Endothelial cell of umbilical vein (primary cell): ENCODE data around the gene ARHGAP22. TPM values are rescaled to one million over a fixed set of nuclear protein-coding genes. Genes with fewer than 3 reads are reported as not detected.

Experiments used
- BruUV-seq: library from RNA; stranded (reverse); fragments of 400-500 nt; replicated peaks from 2 replicates; lab custom pipeline; 2021; lab: Mats Ljungman, UMichigan
- CTCF ChIA-PET: fragments of 300-600, 350-600 bp; sonication (Branson Sonifier 250); formaldehyde crosslinking; loops from one replicate; lab custom pipeline; 2021; ENCODE audit warnings: antibody characterized with exemption, inconsistent platforms; lab: Charles Lee
- POLR2A ChIA-PET: fragments of 300-600, 350-600 bp; sonication (Branson Sonifier 250); formaldehyde crosslinking; loops from one replicate; lab custom pipeline; 2021; ENCODE audit warnings: antibody characterized with exemption, inconsistent platforms; lab: Charles Lee
- DNase-seq: peaks from one replicate; pipeline ENCODE4 v3.0.0-alpha.2; 2011; ENCODE audit warnings: low read depth, low spot score
- FAIRE-seq: peaks from 2 replicates; lab custom pipeline; 2011; peaks lifted over from hg19 to GRCh38; lab: Jason Lieb, UNC
- H2AFZ ChIP-seq: 2 replicates; pipeline ENCODE4 v1.6.0; 2012; ENCODE audit warnings: low read depth, low read length, control low read depth, inconsistent platforms
- H3K27ac ChIP-seq: 2 replicates; pipeline ENCODE4 v1.5.1; 2011; ENCODE audit warnings: low read depth, mild to moderate bottlenecking, control low read depth, low read length, moderate library complexity; ENCODE audit not compliant: insufficient read depth
- H3K27me3 ChIP-seq, 2 experiments: 2 replicates each; pipeline versions ENCODE4 v1.6.0 to v1.6.1; 2011; ENCODE audit warnings: low read length in 2 of 2, mixed read lengths in 1 of 2; ENCODE audit not compliant: control insufficient read depth in 2 of 2, insufficient read depth in 2 of 2
- H3K36me3 ChIP-seq, 2 experiments: 2 replicates in 1 of 2; 3 replicates in 1 of 2; pipeline ENCODE4 v1.5.1; 2011; ENCODE audit warnings: low read length in 2 of 2, mild to moderate bottlenecking in 1 of 2, moderate library complexity in 1 of 2; ENCODE audit not compliant: control insufficient read depth in 2 of 2, insufficient read depth in 2 of 2; ENCODE audit errors: extremely low read depth in 1 of 2
- H3K4me1 ChIP-seq: 3 replicates; pipeline ENCODE4 v1.5.1; 2011; ENCODE audit warnings: mild to moderate bottlenecking, low read length; ENCODE audit not compliant: control insufficient read depth, insufficient read depth; ENCODE audit errors: extremely low read depth
- H3K4me2 ChIP-seq: 2 replicates; pipeline ENCODE4 v1.6.1; 2011; ENCODE audit warnings: low read length, control low read depth, mixed read lengths; ENCODE audit not compliant: insufficient read depth
- H3K4me3 ChIP-seq, 3 experiments: fragments of 200-600 bp in 1 of 3; sonication (generic), shearing (Covaris generic) in 1 of 3; replicated peaks in 1 of 3; 2 replicates each; pipeline ENCODE4 v1.5.1; 2011 to 2016; ENCODE audit warnings: control low read depth in 3 of 3, low read length in 3 of 3, mild to moderate bottlenecking in 2 of 3, inconsistent platforms in 1 of 3, low read depth in 1 of 3, moderate library complexity in 1 of 3; ENCODE audit not compliant: insufficient read depth in 1 of 3
- H3K79me2 ChIP-seq: 2 replicates; pipeline ENCODE4 v1.6.0; 2012; ENCODE audit warnings: low read length, inconsistent platforms; ENCODE audit not compliant: control insufficient read depth, insufficient read depth
- H3K9ac ChIP-seq: replicated peaks from 2 replicates; pipeline ENCODE3; 2011; ENCODE audit warnings: low read length, control low read depth; ENCODE audit not compliant: insufficient read depth; ENCODE audit errors: extremely low read depth
- H3K9me1 ChIP-seq: replicated peaks from 3 replicates; pipeline ENCODE4 v1.6.0; 2011; ENCODE audit warnings: mild to moderate bottlenecking, low read length; ENCODE audit not compliant: control insufficient read depth, insufficient read depth; ENCODE audit errors: extremely low read depth
- H3K9me3 ChIP-seq: replicated peaks from 2 replicates; pipeline ENCODE4 v1.5.1; 2012; ENCODE audit warnings: low read length, inconsistent platforms; ENCODE audit not compliant: control insufficient read depth, insufficient read depth
- H4K20me1 ChIP-seq: replicated peaks from 2 replicates; pipeline ENCODE3; 2011; ENCODE audit warnings: mild to moderate bottlenecking, low read length; ENCODE audit not compliant: control insufficient read depth, insufficient read depth; ENCODE audit errors: extremely low read depth
- EZH2 ChIP-seq: IDR thresholded peaks from 2 replicates; pipeline ENCODE4 v1.6.1; 2012; ENCODE audit warnings: borderline replicate concordance, low read depth, mild to moderate bottlenecking, moderate library complexity, low read length, inconsistent platforms; ENCODE audit not compliant: severe bottlenecking
- FOS ChIP-seq: IDR thresholded peaks from 2 replicates; pipeline ENCODE4 v1.6.1; 2011; ENCODE audit warnings: mild to moderate bottlenecking, low read length, moderate library complexity, borderline replicate concordance; ENCODE audit not compliant: insufficient read depth
- GATA2 ChIP-seq: IDR thresholded peaks from 2 replicates; pipeline ENCODE4 v1.7.0; 2011; ENCODE audit warnings: low read depth, mild to moderate bottlenecking, moderate library complexity, mixed read lengths, low read length; ENCODE audit not compliant: insufficient read length, insufficient read depth
- JUN ChIP-seq: IDR thresholded peaks from 2 replicates; pipeline ENCODE4 v1.6.1; 2011; ENCODE audit warnings: borderline replicate concordance, low read depth; ENCODE audit not compliant: insufficient read length, insufficient read depth
- MYC ChIP-seq: IDR thresholded peaks from one replicate; pipeline ENCODE4 v1.6.1; 2011; ENCODE audit warnings: mild to moderate bottlenecking, low read depth, low read length
- POLR2A ChIP-seq: IDR thresholded peaks from 2 replicates; pipeline ENCODE4 v1.6.1; 2012; ENCODE audit warnings: low read depth, mild to moderate bottlenecking, control low read depth, low read length
- POLR2AphosphoS5 ChIP-seq: IDR thresholded peaks from 2 replicates; pipeline ENCODE4 v1.6.1; 2012; ENCODE audit warnings: low read depth, mild to moderate bottlenecking, control low read depth, low read length, moderate library complexity; ENCODE audit not compliant: insufficient read depth
- dilution Hi-C: fragments of 300-500 bp; cut with MboI; formaldehyde crosslinking; loops from one replicate; pipeline ENCODE4 v1.15.0; 2019; ENCODE audit warnings: low sequenced_read_pairs; ENCODE audit not compliant: extremely low pct_ligation_motif_present
- intact Hi-C: fragments of 100-400 bp; cut with micrococcal nuclease; formaldehyde crosslinking; loops from one replicate; pipeline ENCODE4 v1.10.0; 2022
- polyA plus RNA-seq, 4 experiments: library from polyadenylated mRNA; depleted of rRNA in 3 of 4; stranded (reverse) in 3 of 4; unstranded in 1 of 4; fragments of >200 nt; gene quantifications; 2 replicates each; pipeline versions ENCODE4 v1.2.1 to v1.2.3, GENCODE V29; 2011 to 2012; ENCODE audit warnings: missing spikeins in 1 of 4
- total RNA-seq: library from RNA; stranded (reverse); gene quantifications from 2 replicates; pipeline ENCODE4 v1.2.3, GENCODE V29; 2021
- TF ChIP-seq, protein P1 (sequence below): IDR thresholded peaks from 2 replicates; pipeline ENCODE4 v1.6.1; 2011; ENCODE audit not compliant: insufficient read depth, insufficient read length
- TF ChIP-seq, protein P2 (sequence below), 2 donors: IDR thresholded peaks; 1 replicate in 1 of 2; 2 replicates in 1 of 2; pipeline ENCODE4 v1.5.1; 2011; ENCODE audit warnings: low read length in 2 of 2, mild to moderate bottlenecking in 2 of 2, moderate library complexity in 2 of 2, control low read depth in 1 of 2, inconsistent platforms in 1 of 2, low read depth in 1 of 2; ENCODE audit not compliant: insufficient read depth in 1 of 2; ENCODE audit errors: extremely low read depth in 1 of 2

ARHGAP22 gene
- total and polyA plus RNA-seq, 2 donors (not counting 3 experiments of a cell fraction or from before 2014, with no cell fraction given), result 8.6 to 50.3 TPM

DNA sequence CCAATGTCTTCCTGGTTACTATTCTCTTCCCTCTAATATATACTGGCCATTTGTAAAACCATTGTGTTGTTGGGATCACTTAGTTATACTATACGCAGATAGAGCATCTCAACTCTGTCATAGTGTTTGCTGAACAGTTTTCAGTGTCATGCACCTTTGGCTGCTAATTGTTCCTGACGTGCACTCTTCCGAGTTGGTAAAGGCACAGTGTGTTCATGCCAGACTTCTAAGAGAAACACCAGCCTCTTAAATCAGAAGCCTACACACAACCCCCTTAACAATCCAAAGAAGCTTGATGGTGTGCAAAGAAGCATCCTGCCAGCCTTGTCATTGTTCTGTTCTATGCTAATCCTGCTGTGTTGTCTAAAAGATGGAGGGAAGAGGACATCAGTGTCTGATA lies 167.3 kb downstream of the ARHGAP22 start:
- ChIA-PET CTCF (interaction anchor here (0.9 to 2.5 kb wide), 3 partner anchors 74 to 218 kb away, joined by 3 to 11 read pairs (median 11); no protein-coding TSS in a partner anchor), POLR2A (no interaction called here)
- Histone ChIP-seq H3K9me3 (no peaks in the 10 kb centered on the region), H3K27me3 (no peaks in the 10 kb centered on the region), H2AFZ (no peak overlapping the region), H3K79me2 (no peaks in the 10 kb centered on the region), H3K4me1 (no peaks in the 10 kb centered on the region), H3K4me2 (no peak overlapping the region), H3K4me3 (no peak overlapping the region), H3K27ac (no peak overlapping the region), H3K9me1 (peaks cover 4% of the 10 kb centered on the region), H3K36me3 (peaks cover 6 to 10% of the 10 kb centered on the region in 2 experiments), H4K20me1 (no peaks in the 10 kb centered on the region), H3K9ac (no peak overlapping the region)
- FAIRE-seq (no peak), DNase-seq (no peak)
- no TSS peak for BruUV-seq
- intact Hi-C loops, result no loop called here
- dilution Hi-C loops, result no loop called here
- TF ChIP-seq POLR2A (no peak), JUN (no peak), FOS (no peak), EZH2 (no peak), POLR2AphosphoS5 (no peak), GATA2 (no peak), MYC (no peak)
- TF ChIP-seq, protein P1, sequence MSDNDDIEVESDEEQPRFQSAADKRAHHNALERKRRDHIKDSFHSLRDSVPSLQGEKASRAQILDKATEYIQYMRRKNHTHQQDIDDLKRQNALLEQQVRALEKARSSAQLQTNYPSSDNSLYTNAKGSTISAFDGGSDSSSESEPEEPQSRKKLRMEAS, result no peak
- TF ChIP-seq, protein P2, sequence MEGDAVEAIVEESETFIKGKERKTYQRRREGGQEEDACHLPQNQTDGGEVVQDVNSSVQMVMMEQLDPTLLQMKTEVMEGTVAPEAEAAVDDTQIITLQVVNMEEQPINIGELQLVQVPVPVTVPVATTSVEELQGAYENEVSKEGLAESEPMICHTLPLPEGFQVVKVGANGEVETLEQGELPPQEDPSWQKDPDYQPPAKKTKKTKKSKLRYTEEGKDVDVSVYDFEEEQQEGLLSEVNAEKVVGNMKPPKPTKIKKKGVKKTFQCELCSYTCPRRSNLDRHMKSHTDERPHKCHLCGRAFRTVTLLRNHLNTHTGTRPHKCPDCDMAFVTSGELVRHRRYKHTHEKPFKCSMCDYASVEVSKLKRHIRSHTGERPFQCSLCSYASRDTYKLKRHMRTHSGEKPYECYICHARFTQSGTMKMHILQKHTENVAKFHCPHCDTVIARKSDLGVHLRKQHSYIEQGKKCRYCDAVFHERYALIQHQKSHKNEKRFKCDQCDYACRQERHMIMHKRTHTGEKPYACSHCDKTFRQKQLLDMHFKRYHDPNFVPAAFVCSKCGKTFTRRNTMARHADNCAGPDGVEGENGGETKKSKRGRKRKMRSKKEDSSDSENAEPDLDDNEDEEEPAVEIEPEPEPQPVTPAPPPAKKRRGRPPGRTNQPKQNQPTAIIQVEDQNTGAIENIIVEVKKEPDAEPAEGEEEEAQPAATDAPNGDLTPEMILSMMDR (IDR thresholded peaks at IDR 0.05; ENCODE audit: extremely low read depth in 1 of 2, insufficient read depth in 1 of 2, low read depth in 1 of 2, low read length in 2 of 2), result no peak
